IMR-90 (cell line): ENCODE data around the gene BTBD9. TPM values are rescaled to one million over a fixed set of nuclear protein-coding genes. Genes with fewer than 3 reads are reported as not detected.

Experiments
- ATAC-seq: fragments of 200-7000 bp; cut with Tn5 transposase; 2 replicates; pipeline ENCODE4 v1.9.1; 2020; ENCODE audit warnings: low read depth, mild to moderate bottlenecking, moderate library complexity
- BruUV-seq: library from RNA; stranded (reverse); fragments of 400-500 nt; replicated peaks from 2 replicates; lab custom pipeline; 2021; lab: Mats Ljungman, UMichigan
- CTCF ChIA-PET: fragments of 300-600 bp; formaldehyde crosslinking; extraction: SDS; loops from one replicate; lab custom pipeline; 2021; ENCODE audit warnings: antibody characterized with exemption; lab: Yijun Ruan, JAX
- POLR2A ChIA-PET: fragments of 300-600 bp; sonication (Branson Sonifier 250); formaldehyde crosslinking; loops from one replicate; lab custom pipeline; 2022; ENCODE audit warnings: antibody characterized with exemption; ENCODE audit not compliant: unreplicated experiment; lab: Charles Lee
- DNase-seq: peaks from one replicate; pipeline ENCODE4 v3.0.0; 2013
- H2AFZ ChIP-seq: replicated peaks from 2 replicates; pipeline ENCODE3; 2013; ENCODE audit warnings: low read length, mild to moderate bottlenecking; ENCODE audit not compliant: poor library complexity
- H2AK5ac ChIP-seq: 2 replicates; pipeline ENCODE4 v1.6.1; 2013; ENCODE audit warnings: low read depth, low read length, inconsistent platforms
- H2AK9ac ChIP-seq: replicated peaks from 2 replicates; pipeline ENCODE3; 2013; ENCODE audit warnings: mild to moderate bottlenecking, low read depth, low read length, moderate library complexity; ENCODE audit not compliant: poor library complexity
- H2BK120ac ChIP-seq: 2 replicates; pipeline ENCODE4 v1.6.1; 2013; ENCODE audit warnings: low read depth, low read length, inconsistent platforms
- H2BK15ac ChIP-seq: 3 replicates; pipeline ENCODE4 v1.6.1; 2013; ENCODE audit warnings: low read depth, low read length, inconsistent platforms
- H2BK20ac ChIP-seq: 2 replicates; pipeline ENCODE4 v1.6.1; 2013; ENCODE audit warnings: low read depth, mild to moderate bottlenecking, inconsistent platforms, low read length, moderate library complexity
- H2BK5ac ChIP-seq: 2 replicates; pipeline ENCODE4 v1.6.1; 2013; ENCODE audit warnings: mild to moderate bottlenecking, low read depth, low read length, inconsistent platforms; ENCODE audit not compliant: poor library complexity, severe bottlenecking
- H3K14ac ChIP-seq: replicated peaks from 2 replicates; pipeline ENCODE4 v1.6.1; 2013; ENCODE audit warnings: low read depth, low read length, inconsistent platforms
- H3K18ac ChIP-seq: 2 replicates; pipeline ENCODE4 v1.6.1; 2013; ENCODE audit warnings: low read depth, low read length, control low read depth
- H3K23ac ChIP-seq: 2 replicates; pipeline ENCODE4 v1.6.1; 2013; ENCODE audit warnings: low read depth, low read length, inconsistent platforms
- H3K27ac ChIP-seq: 2 replicates; pipeline ENCODE4 v1.5.1; 2013; ENCODE audit warnings: mild to moderate bottlenecking, control low read depth, low read length; ENCODE audit not compliant: insufficient read depth
- H3K27me3 ChIP-seq: 2 replicates; pipeline ENCODE4 v1.6.1; 2013; ENCODE audit warnings: low read length; ENCODE audit not compliant: control insufficient read depth, insufficient read depth
- H3K36me3 ChIP-seq: 2 replicates; pipeline ENCODE4 v1.6.1; 2013; ENCODE audit warnings: low read length, mixed read lengths; ENCODE audit not compliant: control insufficient read depth, insufficient read depth
- H3K4ac ChIP-seq: 2 replicates; pipeline ENCODE4 v1.6.1; 2013; ENCODE audit warnings: low read depth, low read length, inconsistent platforms
- H3K4me1 ChIP-seq: 2 replicates; pipeline ENCODE4 v1.6.1; 2013; ENCODE audit warnings: low read length, mixed read lengths; ENCODE audit not compliant: control insufficient read depth, insufficient read depth
- H3K4me2 ChIP-seq: 2 replicates; pipeline ENCODE4 v1.6.1; 2013; ENCODE audit warnings: low read depth, mild to moderate bottlenecking, control low read depth, low read length, moderate library complexity
- H3K4me3 ChIP-seq: 2 replicates; pipeline ENCODE4 v1.5.1; 2013; ENCODE audit warnings: low read depth, mild to moderate bottlenecking, control low read depth, low read length, moderate library complexity; ENCODE audit not compliant: insufficient read depth
- H3K56ac ChIP-seq: 2 replicates; pipeline ENCODE4 v1.6.1; 2013; ENCODE audit warnings: low read length, inconsistent platforms; ENCODE audit not compliant: insufficient read depth; ENCODE audit errors: extremely low read depth
- H3K79me1 ChIP-seq, 2 experiments: 2 replicates each; pipeline ENCODE4 v1.6.1; 2013; ENCODE audit warnings: low read length in 2 of 2, inconsistent platforms in 1 of 2, low read depth in 1 of 2
- H3K9ac ChIP-seq: 2 replicates; pipeline ENCODE4 v1.6.1; 2013; ENCODE audit warnings: low read depth, low read length, control low read depth
- H3K9me1 ChIP-seq: 2 replicates; pipeline ENCODE4 v1.6.1; 2013; ENCODE audit warnings: low read length, inconsistent platforms; ENCODE audit not compliant: insufficient read depth
- H3K9me3 ChIP-seq: 2 replicates; pipeline ENCODE4 v1.6.1; 2013; ENCODE audit warnings: low read length; ENCODE audit not compliant: control insufficient read depth, insufficient read depth
- H4K20me1 ChIP-seq: 2 replicates; pipeline ENCODE4 v1.6.1; 2013; ENCODE audit warnings: low read length, inconsistent platforms; ENCODE audit not compliant: insufficient read depth
- H4K5ac ChIP-seq: 2 replicates; pipeline ENCODE4 v1.6.1; 2013; ENCODE audit warnings: mild to moderate bottlenecking, low read depth, low read length, control low read depth
- H4K8ac ChIP-seq, 2 experiments: 2 replicates each; pipeline ENCODE4 v1.6.1; 2013; ENCODE audit warnings: low read depth in 2 of 2, low read length in 2 of 2, control low read depth in 1 of 2, inconsistent platforms in 1 of 2
- H4K91ac ChIP-seq: 2 replicates; pipeline ENCODE4 v1.6.1; 2013; ENCODE audit warnings: low read depth, low read length, inconsistent platforms; ENCODE audit not compliant: insufficient read depth
- BHLHE40 ChIP-seq: fragments of 150-350 bp; IDR thresholded peaks from 2 replicates; pipeline ENCODE4 v1.6.1; 2016; ENCODE audit warnings: mild to moderate bottlenecking, low read depth, low read length
- CEBPB ChIP-seq: IDR thresholded peaks from 2 replicates; pipeline ENCODE4 v1.6.1; 2012; ENCODE audit warnings: low read depth, low read length, improper control_type of control experiment
- CHD1 ChIP-seq: IDR thresholded peaks from 2 replicates; pipeline ENCODE4 v1.6.1; 2012; ENCODE audit warnings: low read depth, low read length, improper control_type of control experiment
- FOS ChIP-seq: fragments of 150-350 bp; IDR thresholded peaks from 2 replicates; pipeline ENCODE4 v1.6.1; 2016; ENCODE audit warnings: low read depth, low read length
- MAFK ChIP-seq: IDR thresholded peaks from 2 replicates; pipeline ENCODE4 v1.6.1; 2012; ENCODE audit warnings: low read depth, low read length, improper control_type of control experiment
- MXI1 ChIP-seq: IDR thresholded peaks from 2 replicates; pipeline ENCODE4 v1.6.1; 2012; ENCODE audit warnings: low read depth, mild to moderate bottlenecking, low read length, moderate library complexity, borderline replicate concordance
- NFE2L2 ChIP-seq: fragments of 150-350 bp; IDR thresholded peaks from 2 replicates; pipeline ENCODE4 v1.6.1; 2016; ENCODE audit warnings: low read depth, mild to moderate bottlenecking, low read length
- POLR2A ChIP-seq: IDR thresholded peaks from 2 replicates; pipeline ENCODE4 v1.6.1; 2012; ENCODE audit warnings: mild to moderate bottlenecking, low read depth, low read length
- RAD21 ChIP-seq: IDR thresholded peaks from 2 replicates; pipeline ENCODE4 v1.6.1; 2012; ENCODE audit warnings: low read length, improper control_type of control experiment
- RFX5 ChIP-seq: IDR thresholded peaks from 2 replicates; pipeline ENCODE4 v1.8.0; 2012; ENCODE audit warnings: low read depth, mild to moderate bottlenecking, low read length, moderate library complexity
- SMC3 ChIP-seq: fragments of 150-350 bp; IDR thresholded peaks from 2 replicates; pipeline ENCODE4 v1.6.1; 2016; ENCODE audit warnings: low read depth, mild to moderate bottlenecking, antibody characterized with exemption, low read length, moderate library complexity
- WGBS, 2 experiments: methylation state at CpG; one replicate each; pipeline versions ENCODE4 v1.1.5 to v1.1.7; 2013; ENCODE audit warnings: missing lambda C conversion rate in 2 of 2; ENCODE audit not compliant: insufficient read length in 1 of 2; ENCODE audit errors: extremely low coverage in 2 of 2; 5-methylcytosine and 5-hydroxymethylcytosine counted together
- dilution Hi-C: fragments of 300-500 bp; cut with HindIII; formaldehyde crosslinking; loops from one replicate; pipeline ENCODE4 v1.14.3; 2018; ENCODE audit warnings: low sequenced_read_pairs; ENCODE audit not compliant: unreplicated experiment
- in situ Hi-C: fragments of 300-500 bp; cut with MboI; formaldehyde crosslinking; loops from 3 replicates; pipeline ENCODE4 v1.14.3; 2019; ENCODE audit warnings: low sequenced_read_pairs, inconsistent platforms, mixed read lengths
- intact Hi-C: fragments of 100-400 bp; cut with micrococcal nuclease; formaldehyde crosslinking; loops from 2 replicates; pipeline ENCODE4 v1.10.0; 2022
- polyA plus RNA-seq, 3 experiments: library from polyadenylated mRNA; depleted of rRNA; stranded (reverse); fragments of >200 nt; gene quantifications; 2 replicates each; pipeline ENCODE4 v1.2.3, GENCODE V29; 2012; ENCODE audit warnings: low replicate concordance in 1 of 3
- total RNA-seq: library from RNA; depleted of rRNA; stranded (reverse); fragments of >200 nt; gene quantifications from 2 replicates; pipeline ENCODE4 v1.2.3, GENCODE V29; 2012
- TF ChIP-seq, protein P1 (sequence below): fragments of 150-350 bp; IDR thresholded peaks from 2 replicates; pipeline ENCODE4 v1.6.1; 2016; ENCODE audit warnings: low read depth, mild to moderate bottlenecking, low read length, moderate library complexity, borderline replicate concordance
- TF ChIP-seq, protein P2 (sequence below): fragments of 150-350 bp; IDR thresholded peaks from 2 replicates; pipeline ENCODE4 v1.6.1; 2017; ENCODE audit warnings: mild to moderate bottlenecking, antibody characterized with exemption, low read length, low read depth

Gene BTBD9
- total and polyA plus RNA-seq, 2 of the 4 experiments (the other 2 are of a cell fraction), result 4.1 to 22.0 TPM

DNA sequence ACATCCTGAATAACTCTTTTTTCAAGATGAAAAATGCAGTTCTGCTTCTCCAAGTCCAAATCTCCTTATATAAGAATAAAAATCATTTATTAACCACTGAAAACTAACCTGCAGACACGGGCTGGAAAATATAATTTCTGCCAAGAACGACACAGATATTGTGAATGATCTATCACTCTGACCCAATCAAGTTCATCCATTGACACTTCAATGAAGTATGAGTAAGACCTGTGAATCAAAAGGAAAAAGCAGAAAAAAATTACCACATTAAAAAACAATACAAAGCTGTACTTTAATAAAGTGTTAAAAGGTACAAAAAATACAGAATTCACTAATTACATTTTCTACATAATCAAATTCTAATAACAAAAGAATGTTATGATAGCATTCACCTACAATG is 62.2 kb downstream of the BTBD9 start:
- H2AFZ ChIP-seq, result no peak overlapping the region
- ChIA-PET CTCF (no interaction called here), POLR2A (no interaction called here)
- no peaks in the 10 kb centered on the region for H3K27me3 ChIP-seq
- no peak overlapping the region for H2BK15ac ChIP-seq
- H2BK5ac ChIP-seq, result no peak overlapping the region
- H4K20me1 ChIP-seq, result no peaks in the 10 kb centered on the region
- H2BK120ac ChIP-seq, result no peak overlapping the region
- no peak overlapping the region for H4K91ac ChIP-seq
- H4K5ac ChIP-seq, result no peak overlapping the region
- no peak overlapping the region for H3K18ac ChIP-seq
- H3K4ac ChIP-seq, result no peak overlapping the region
- no peak overlapping the region for H2AK5ac ChIP-seq
- no peak overlapping the region for H3K4me2 ChIP-seq
- DNase-seq, result no peak
- H4K8ac ChIP-seq, result no peak overlapping the region
- H2AK9ac ChIP-seq, result no peak overlapping the region
- no peaks in the 10 kb centered on the region for H3K9me3 ChIP-seq
- no peak overlapping the region for H3K23ac ChIP-seq
- no peaks in the 10 kb centered on the region for H3K4me1 ChIP-seq
- no TSS peak for BruUV-seq
- no peak overlapping the region for H3K9ac ChIP-seq
- no peak for ATAC-seq
- TF ChIP-seq CHD1 (no peak), POLR2A (no peak), MXI1 (no peak), BHLHE40 (no peak), MAFK (no peak), SMC3 (no peak), NFE2L2 (no peak), RFX5 (no peak), RAD21 (no peak), CEBPB (no peak), FOS (no peak)
- TF ChIP-seq, protein P1, sequence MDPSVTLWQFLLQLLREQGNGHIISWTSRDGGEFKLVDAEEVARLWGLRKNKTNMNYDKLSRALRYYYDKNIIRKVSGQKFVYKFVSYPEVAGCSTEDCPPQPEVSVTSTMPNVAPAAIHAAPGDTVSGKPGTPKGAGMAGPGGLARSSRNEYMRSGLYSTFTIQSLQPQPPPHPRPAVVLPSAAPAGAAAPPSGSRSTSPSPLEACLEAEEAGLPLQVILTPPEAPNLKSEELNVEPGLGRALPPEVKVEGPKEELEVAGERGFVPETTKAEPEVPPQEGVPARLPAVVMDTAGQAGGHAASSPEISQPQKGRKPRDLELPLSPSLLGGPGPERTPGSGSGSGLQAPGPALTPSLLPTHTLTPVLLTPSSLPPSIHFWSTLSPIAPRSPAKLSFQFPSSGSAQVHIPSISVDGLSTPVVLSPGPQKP, result no peak
- TF ChIP-seq, protein P2, sequence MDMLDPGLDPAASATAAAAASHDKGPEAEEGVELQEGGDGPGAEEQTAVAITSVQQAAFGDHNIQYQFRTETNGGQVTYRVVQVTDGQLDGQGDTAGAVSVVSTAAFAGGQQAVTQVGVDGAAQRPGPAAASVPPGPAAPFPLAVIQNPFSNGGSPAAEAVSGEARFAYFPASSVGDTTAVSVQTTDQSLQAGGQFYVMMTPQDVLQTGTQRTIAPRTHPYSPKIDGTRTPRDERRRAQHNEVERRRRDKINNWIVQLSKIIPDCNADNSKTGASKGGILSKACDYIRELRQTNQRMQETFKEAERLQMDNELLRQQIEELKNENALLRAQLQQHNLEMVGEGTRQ, result no peak
- intact Hi-C loops, result no loop called here
- in situ Hi-C loops, result no loop called here
- no peak overlapping the region for H3K14ac ChIP-seq
- no CpG with 5 or more reads among the region's 2 CpGs for WGBS, 2 experiments
- H3K79me1 ChIP-seq, result no peaks in the 10 kb centered on the region
- no peak overlapping the region for H3K56ac ChIP-seq
- H3K27ac ChIP-seq, result no peak overlapping the region
- no peak overlapping the region for H3K4me3 ChIP-seq
- peaks cover 3% of the 10 kb centered on the region; the same call in 1 of the 2 replicates for H3K9me1 ChIP-seq
- H2BK20ac ChIP-seq, result no peak overlapping the region
- 0 out of 2 replicates have a peak, but pooled peaks cover 2% of the 10 kb centered on the region for H3K36me3 ChIP-seq
- dilution Hi-C loops, result no loop called here
